ENCODE data around the gene CRACR2A. TPM values are rescaled to one million over a fixed set of nuclear protein-coding genes. Genes with fewer than 3 reads are reported as not detected.

Gene CRACR2A
- total and polyA plus RNA-seq, 3 donors from 2014 or later, result 3.1 to 5.0 (median 4.0) TPM

- no peak for DNase-seq
- TF ChIP-seq POLR2A (IDR thresholded peaks at IDR 0.05) (no peak), CTCF (IDR thresholded peaks at IDR 0.05) (no peak)
- intact Hi-C loops (cut with DNase I; ENCODE audit: low total_unique reads), result no loop called here
- 81 to 86% methylated on average over 8 of the region's 8 CpGs for WGBS, 2 donors
- Histone ChIP-seq H3K27ac (no peak overlapping the region), H3K9me3 (no peaks in the 10 kb centered on the region), H3K4me3 (no peak overlapping the region), H3K36me3 (ENCODE audit: low read depth, missing control alignments) (no peaks in the 10 kb centered on the region), H3K4me1 (no peaks in the 10 kb centered on the region), H3K27me3 (no peaks in the 10 kb centered on the region)
Observed at GRCh38 chr12:3630621-3631271, 122.2 kb downstream of the CRACR2A start.

DNA sequence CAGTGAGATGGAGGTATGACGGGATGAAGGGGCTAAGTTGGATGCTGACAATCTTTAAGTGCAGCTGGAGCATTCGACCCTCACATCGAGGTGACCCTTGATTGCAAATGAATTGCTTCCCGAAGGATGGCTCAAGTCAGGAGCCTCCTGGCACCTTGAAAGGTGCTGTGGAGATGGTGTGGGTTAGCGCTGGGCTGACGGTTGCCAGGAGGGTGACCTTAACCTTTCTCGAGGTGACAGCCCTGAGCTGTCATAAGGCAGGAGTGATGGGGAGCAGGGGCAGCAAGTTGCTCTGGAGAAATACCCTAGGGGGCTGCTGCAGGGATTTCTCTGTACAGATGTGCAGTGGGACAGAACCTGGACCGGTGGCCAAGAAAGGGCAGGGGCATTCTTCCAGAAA, 122.8 kb downstream of the CRACR2A start:
- intact Hi-C loops (cut with DNase I; ENCODE audit: low total_unique reads), result no loop called here
- DNase-seq, result no peak
- 76 to 91% methylated on average over 8 of the region's 8 CpGs for WGBS, 2 donors
- Histone ChIP-seq H3K9me3 (no peaks in the 10 kb centered on the region), H3K27me3 (no peaks in the 10 kb centered on the region), H3K27ac (no peak overlapping the region), H3K4me3 (no peak overlapping the region), H3K36me3 (ENCODE audit: low read depth, missing control alignments) (no peaks in the 10 kb centered on the region), H3K4me1 (no peaks in the 10 kb centered on the region)
- no peak for TF ChIP-seq POLR2A (IDR thresholded peaks at IDR 0.05)
- no peak for TF ChIP-seq CTCF (IDR thresholded peaks at IDR 0.05)

DNA sequence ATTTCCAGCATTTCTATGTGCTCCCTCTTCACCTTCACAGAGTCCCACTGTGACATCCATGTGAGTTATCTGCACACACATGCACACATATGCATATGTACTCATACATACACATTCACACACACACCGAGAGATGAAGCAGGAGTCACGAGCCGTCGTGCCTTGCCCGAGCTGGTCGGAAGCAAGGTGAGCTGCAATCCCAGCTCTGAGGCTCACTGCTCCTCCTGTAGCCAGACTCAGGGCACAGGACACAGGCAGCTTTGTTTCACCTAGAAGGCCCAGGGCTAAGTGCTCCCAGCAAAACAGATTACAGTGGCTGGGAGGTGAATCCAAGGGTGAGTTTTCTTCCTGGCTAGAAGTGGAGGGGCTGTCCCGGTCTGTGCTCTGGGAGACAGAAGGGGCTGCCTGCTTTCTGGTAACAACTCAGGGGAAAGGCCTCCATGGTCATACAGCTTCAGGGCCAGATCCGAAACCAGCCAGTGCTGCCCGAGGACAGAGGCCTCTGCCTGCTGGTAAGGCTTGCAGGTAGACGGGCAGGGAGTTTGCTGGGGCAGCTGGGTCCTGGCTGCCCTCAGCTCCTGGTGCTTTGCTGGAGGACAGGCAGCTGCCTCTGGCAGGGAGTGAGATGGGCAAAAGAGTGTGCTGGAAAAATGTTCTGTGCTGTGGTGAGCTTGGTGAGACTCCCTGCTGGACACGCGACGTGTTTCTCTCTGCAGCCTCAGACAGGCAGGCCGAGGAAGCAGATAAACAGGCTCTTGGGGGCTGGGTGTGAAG, 123.7 kb downstream of the CRACR2A start:
- intact Hi-C loops (cut with DNase I; ENCODE audit: low total_unique reads), result no loop called here
- no peak overlapping the region for H3K27ac ChIP-seq
- no peak overlapping the region for H3K4me3 ChIP-seq
- no peaks in the 10 kb centered on the region for H3K27me3 ChIP-seq
- TF ChIP-seq CTCF (IDR thresholded peaks at IDR 0.05) (no peak), POLR2A (IDR thresholded peaks at IDR 0.05) (no peak)
- no peak for DNase-seq
- 60 to 68% methylated on average over 12 to 14 of the region's 14 CpGs for WGBS, 2 donors
- no peaks in the 10 kb centered on the region for H3K4me1 ChIP-seq
- no peaks in the 10 kb centered on the region for H3K9me3 ChIP-seq
- no peaks in the 10 kb centered on the region for H3K36me3 ChIP-seq (ENCODE audit: low read depth, missing control alignments)

DNA sequence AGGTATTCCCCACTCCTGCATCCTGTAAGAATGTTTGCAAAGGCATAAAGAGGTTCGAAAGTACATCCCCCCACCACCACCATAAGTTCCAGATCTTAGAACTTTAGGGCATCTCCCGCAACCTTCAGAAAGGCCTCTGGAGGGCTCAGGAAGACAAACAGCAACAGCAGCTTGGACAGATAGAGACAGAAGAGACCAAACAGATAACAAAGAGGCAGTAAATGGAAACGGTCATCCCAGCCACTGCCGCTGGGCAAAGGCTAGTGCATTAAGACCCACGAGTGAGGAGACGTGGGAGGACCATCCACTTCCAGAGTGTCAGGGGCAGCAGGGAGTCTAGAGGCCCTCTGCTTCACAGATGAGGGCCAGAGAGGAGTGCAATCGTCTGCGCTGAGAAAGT, 124.3 kb downstream of the CRACR2A start:
- no peaks in the 10 kb centered on the region for H3K9me3 ChIP-seq
- H3K27me3 ChIP-seq, result no peaks in the 10 kb centered on the region
- H3K4me3 ChIP-seq, result no peak overlapping the region
- H3K27ac ChIP-seq, result no peak overlapping the region
- H3K36me3 ChIP-seq (ENCODE audit: low read depth, missing control alignments), result no peaks in the 10 kb centered on the region
- intact Hi-C loops (cut with DNase I; ENCODE audit: low total_unique reads), result no loop called here
- DNase-seq, result no peak
- no peak for TF ChIP-seq CTCF (IDR thresholded peaks at IDR 0.05)
- no peak for TF ChIP-seq POLR2A (IDR thresholded peaks at IDR 0.05)
- no peaks in the 10 kb centered on the region for H3K4me1 ChIP-seq
- 82 to 87% methylated on average over 8 of the region's 8 CpGs for WGBS, 2 donors
